KOPT-K1 (cell line): ENCODE data around the gene CIC.
"Not testable (repeated sequence)": the region's sequence is repeated elsewhere in the genome, so short reads cannot be mapped to it uniquely, and the experiment has no call there.

Source experiments
- H3K27ac ChIP-seq: fragments of 200-600 bp; sonication (generic); 2 replicates; pipeline ENCODE4 v1.5.1; 2016; ENCODE audit warnings: antibody characterized with exemption, mild to moderate bottlenecking, low read depth, low read length; ENCODE audit not compliant: poor library complexity, severe bottlenecking
- H3K36me3 ChIP-seq: fragments of 200-600 bp; sonication (generic); 2 replicates; pipeline ENCODE4 v1.5.1; 2017; ENCODE audit warnings: antibody characterized with exemption, mild to moderate bottlenecking, low read length, moderate library complexity; ENCODE audit not compliant: insufficient read depth
- H3K9me3 ChIP-seq: fragments of 200-600 bp; sonication (generic); 2 replicates; pipeline ENCODE4 v1.5.1; 2017; ENCODE audit warnings: antibody characterized with exemption, low read length, mild to moderate bottlenecking; ENCODE audit not compliant: insufficient read depth, poor library complexity, severe bottlenecking

CIC gene

DNA sequence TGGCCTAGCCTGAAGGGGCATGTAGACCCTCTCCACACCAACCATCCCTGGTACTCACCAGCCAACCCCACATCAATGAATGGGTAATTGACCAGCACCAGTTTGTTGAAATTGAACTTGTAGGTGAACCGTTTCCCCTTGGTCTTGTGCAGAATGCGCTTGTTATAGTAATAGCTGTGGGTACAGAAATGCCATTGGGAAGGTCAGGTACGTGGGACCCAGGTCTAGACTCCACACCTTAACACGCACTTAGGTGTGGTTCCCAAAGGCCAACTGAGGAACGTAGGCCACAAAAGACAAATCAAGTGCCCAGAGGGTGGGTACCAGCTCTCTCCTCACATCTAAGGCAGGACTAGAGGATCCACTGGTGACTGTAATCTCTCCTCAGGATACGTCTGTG lies 19.3 kb upstream of the CIC start:
- no peaks in the 10 kb centered on the region for H3K9me3 ChIP-seq
- peaks cover 33% of the 10 kb centered on the region; the same call in 1 of the 2 replicates for H3K36me3 ChIP-seq
- no peak overlapping the region for H3K27ac ChIP-seq

DNA sequence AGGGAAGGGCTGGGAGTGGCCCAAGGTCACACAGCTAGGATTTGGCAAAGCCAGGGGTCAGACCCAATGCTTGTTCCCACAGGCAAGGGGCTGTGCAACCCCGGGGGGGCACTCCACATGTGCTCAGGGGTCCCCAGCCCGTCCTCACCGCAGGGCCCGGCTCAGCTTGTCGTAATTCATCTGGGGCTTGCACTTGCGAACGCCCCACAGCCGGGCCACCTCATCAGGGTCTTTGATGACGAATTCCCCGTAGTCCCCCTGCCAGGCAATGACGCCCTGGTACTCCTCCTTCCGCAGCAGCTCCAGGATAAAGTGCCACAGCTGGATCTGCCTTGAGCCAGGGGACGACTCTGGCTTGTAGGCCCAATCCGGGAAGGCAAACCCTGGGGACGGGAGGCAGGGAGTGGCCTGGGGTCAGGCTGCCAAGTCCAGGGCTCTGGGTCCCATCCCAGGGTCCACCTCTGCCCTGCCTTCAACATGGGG lies 18.8 kb upstream of the CIC start:
- Histone ChIP-seq H3K27ac (no peak overlapping the region), H3K9me3 (no peaks in the 10 kb centered on the region), H3K36me3 (peaks cover 33% of the 10 kb centered on the region; the same call in 1 of the 2 replicates)

DNA sequence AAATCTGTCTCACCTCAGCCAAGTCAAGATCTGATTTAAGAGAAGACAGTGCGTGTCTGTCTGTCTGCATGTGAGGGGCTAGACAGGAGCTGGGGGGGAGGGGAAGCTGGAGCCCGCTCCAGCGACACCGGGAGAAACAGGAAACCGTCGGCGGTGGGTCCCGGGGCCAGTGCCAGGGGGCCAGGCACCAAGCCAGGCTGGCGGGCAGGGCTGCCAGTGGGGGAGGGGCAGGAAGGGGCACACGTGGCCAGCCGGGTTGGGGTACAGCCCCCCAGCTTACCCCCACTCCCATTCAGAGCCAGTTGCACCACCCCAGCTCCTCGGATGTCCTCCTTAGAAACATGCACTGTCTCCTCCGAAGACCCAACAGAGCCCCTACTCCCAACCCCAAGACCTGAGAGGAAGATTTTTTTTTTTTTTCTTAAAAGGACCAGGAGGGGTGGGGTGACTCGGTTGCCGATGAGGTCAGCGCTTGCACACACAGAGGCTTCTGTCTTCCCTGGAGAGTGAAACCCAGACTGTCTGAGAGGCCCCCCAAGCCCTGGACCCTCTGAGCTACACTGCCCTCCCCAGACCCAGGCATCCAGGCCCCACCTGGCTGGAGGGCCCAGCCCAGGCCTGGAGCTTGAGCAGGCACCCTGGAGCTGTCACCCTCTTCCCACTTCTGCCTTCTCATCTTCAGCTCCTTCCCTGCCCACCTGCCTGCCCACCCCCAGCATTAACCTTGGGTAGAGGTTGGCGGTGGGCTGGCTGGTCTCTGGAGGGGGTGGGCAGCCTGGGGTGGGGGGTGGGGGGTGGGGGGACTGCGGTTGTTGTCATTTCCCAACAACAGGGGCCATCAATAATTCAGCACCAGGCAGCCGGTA lies 18.2 kb upstream of the CIC start:
- H3K36me3 ChIP-seq = peaks cover 33% of the 10 kb centered on the region; the same call in 1 of the 2 replicates
- no peaks in the 10 kb centered on the region for H3K9me3 ChIP-seq
- no peak overlapping the region for H3K27ac ChIP-seq

DNA sequence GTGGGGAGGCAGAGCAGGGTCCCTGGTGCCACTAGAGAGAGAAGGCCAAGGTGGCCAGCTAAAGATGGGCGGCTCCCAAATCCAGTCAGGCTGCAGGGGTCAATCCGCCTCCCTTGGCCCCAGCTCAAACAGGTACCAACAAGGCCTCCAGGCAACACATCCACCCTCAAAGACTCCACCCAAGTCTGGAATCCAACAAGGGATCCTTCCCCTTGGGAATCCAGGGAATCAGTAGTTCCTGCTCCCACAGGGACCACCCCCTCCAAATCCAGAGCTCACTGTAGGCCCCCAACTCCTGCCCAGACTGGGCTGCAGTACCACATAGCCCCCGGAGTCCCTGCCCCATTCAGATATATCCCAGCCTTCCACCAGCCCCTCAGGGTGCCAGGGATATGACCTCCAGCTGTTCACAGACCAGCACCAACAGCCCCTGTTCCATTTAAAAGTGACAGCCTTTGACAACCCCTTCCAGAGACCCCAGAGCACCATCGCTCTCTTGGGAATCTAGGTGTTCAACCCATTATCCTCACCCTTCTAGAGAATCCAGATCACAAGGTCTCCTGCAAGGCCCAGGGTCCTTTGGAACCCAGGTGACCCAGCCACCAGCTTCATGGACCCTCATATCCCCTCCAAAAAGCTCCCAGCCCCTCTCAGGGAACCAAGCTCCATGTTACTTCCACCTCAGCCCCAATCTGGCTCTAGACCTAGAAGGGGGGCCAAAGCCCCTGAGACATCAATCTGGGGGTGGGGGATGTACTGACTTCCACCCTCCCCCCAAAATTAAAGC lies 17.3 kb upstream of the CIC start:
- Histone ChIP-seq H3K27ac (no peak overlapping the region), H3K36me3 (peaks cover 32% of the 10 kb centered on the region; the same call in 1 of the 2 replicates), H3K9me3 (no peaks in the 10 kb centered on the region)

DNA sequence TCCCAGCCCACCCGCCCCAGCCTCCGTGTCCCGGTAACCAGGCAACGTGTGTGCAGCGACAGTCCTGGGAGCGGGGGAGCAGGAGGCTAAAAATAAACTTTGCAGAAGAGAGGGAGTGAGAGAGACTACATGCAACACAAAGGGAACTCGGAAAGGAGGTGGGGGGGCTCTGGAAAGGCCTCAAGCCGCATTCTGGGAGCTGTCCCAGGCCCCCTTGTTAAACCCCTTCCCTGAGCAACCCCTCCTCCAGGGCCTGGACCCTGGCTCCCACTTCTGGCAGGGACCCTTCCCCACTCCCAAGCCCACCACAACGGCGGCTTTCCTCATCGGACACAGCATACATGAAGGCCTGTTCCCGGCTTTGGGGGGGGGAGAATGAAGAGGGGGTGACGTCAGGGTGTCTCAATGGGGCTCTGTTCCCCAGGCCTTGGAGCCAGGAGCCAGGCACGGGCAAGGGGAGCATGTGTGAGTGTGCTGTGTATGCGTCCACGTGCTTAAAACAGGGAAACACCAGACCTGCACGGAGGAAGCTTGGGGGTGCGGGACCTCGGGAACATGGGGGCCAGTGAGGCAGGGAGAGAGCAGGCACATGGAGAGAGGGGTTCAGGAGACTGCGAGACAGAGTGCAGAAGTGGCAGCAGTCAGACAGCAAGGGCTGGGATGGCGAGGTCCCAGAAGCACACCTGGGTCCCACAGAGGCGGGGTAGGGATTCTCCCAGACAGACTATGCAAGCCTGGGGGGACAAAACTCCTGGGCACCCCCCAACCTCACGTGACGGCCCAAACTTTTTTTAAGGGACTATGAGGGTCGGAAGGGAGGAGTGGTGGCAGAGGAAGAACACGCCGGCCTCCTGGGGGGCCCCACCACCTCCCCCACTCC lies 16.4 kb upstream of the CIC start:
- Histone ChIP-seq H3K36me3 (peaks cover 26% of the 10 kb centered on the region; the same call in 1 of the 2 replicates), H3K27ac (peak overlapping the region; percentile 95), H3K9me3 (no peaks in the 10 kb centered on the region)

DNA sequence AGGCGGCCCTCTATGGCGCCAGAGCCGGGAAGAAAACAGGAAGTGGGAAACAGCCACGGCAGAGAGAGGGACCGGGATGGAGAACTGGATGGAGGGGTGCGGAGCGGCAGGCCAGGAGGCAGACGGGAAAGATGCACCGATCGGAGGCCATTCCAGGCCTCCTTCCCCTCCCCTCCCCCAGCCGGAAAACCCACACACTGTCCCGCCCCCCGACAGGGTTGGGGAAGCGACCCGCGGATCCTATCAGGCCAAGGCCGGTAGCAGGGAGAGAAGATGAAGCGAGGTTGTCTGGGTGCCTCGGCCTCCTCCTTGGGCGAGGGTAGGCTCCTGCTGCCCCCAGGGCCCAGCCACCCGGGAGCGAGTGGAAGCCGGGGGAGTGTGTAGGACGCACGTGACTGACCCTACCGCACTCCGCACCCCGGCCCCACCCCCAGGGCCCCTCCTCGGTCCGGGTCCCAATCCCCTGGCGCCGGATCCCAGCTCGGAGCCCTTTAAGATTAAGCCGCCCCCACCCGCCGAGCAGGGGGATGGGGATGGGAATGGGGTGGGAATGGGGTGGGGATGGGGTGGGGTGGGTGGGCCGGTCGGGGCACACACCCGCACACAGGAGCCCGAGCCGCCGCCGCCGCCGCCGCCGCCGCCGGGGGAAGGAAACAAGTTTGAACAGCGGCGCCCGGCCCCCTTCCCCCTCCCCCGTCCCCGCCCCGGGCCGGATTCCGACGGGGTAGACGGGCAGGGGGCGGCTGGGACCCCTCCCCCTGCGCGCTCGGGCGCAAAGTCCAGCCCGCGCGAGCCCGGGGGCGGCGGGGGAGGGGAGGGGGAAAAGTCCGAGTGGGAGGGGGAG lies 15.6 kb upstream of the CIC start:
- Histone ChIP-seq H3K36me3 (peaks cover 24% of the 10 kb centered on the region; the same call in 1 of the 2 replicates), H3K27ac (peak overlapping the region; percentile 95), H3K9me3 (no peaks in the 10 kb centered on the region)

DNA sequence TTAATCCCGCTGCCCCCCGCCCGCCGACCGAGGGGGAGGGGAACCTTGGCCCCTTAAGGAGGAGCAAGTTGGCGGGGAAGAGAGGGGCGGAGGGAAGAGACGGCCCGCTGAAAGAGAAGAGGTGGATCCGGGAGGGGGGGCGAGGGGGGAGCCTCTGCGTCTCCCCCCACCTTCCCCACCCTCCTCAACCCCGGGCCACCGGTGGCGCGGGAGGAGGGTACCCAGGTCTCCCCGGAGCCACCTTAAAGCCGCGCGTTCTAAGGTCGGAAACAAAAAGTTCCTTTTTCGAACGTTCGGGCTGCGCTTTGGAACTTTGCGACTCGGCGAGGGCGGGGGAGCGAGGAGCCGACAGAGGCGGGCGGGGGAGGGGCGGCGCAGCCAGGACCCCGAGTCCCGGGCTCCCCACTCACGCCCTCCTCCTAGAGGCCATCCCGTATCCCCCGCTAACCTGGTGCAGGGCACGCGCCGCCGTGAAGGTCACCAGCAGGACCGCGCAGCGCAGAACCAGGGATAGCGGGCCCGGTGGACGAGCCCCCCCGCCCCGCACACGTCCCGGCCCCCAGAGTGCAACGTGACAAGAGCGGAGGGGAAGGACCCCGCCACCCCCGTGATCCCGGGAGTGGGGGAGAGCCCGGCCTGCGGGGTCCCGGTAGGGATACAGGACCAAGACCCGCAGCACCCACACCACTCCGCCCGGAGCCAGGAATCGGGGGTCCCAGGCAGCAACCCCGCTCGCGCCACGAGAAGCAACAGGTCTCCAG lies 14.8 kb upstream of the CIC start:
- Histone ChIP-seq H3K27ac (peak overlapping the region; percentile 95), H3K9me3 (no peaks in the 10 kb centered on the region), H3K36me3 (peaks cover 17% of the 10 kb centered on the region; the same call in 1 of the 2 replicates)

DNA sequence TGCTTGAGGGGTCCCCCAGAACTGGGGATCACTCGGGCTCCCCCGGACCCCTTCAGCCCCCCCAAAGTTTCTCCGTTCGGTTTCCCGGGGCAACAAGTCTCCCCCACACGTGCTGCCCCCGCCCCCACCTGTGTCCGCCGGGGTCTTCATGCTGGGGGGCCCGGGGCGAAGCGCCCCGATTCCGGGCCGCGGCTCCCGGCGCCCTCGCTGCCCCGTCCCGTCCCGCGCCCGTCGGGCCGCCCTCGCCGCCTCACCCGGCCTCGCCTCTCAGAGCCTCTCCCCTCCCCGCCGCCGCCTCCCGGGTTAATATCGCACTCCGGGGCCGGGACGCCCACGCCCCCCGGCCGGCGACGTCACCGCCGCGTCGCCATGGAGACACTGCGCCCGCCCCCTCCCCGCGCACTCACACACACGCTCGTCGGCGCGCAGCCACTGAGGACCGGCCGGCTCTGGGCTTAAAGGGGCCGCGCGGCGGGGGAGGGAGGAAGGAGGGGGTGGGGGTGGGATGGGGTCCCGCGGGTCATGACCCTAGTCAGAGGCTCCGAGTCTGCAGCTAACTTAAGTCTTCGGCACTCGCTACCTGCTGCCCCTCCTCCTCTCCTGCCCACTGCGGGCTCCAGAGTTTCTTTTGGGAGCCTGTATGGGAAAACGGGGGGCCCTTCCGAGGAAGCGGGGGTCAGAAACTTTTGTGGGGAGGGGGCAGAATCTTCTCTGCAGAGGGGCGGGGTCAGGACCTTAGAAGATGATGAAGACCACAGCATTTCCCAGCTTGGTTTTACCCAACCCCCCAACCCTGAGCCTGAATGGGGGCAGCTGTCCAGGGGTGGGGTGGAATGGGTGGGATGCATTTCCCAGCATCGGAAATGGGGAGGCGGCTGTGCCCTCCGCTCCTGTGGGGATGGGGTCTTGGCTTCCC lies 13.9 kb upstream of the CIC start, which contains the start of gene ERF:
ERF (minus strand) TSS at position 279 of the 916 bp plus-strand sequence; CDS start at position 150, 129 bp downstream.
- Histone ChIP-seq H3K9me3 (no peaks in the 10 kb centered on the region), H3K36me3 (peaks cover 8% of the 10 kb centered on the region; the same call in 1 of the 2 replicates), H3K27ac (peak within 1 kb of the TSS; percentile 95)

DNA sequence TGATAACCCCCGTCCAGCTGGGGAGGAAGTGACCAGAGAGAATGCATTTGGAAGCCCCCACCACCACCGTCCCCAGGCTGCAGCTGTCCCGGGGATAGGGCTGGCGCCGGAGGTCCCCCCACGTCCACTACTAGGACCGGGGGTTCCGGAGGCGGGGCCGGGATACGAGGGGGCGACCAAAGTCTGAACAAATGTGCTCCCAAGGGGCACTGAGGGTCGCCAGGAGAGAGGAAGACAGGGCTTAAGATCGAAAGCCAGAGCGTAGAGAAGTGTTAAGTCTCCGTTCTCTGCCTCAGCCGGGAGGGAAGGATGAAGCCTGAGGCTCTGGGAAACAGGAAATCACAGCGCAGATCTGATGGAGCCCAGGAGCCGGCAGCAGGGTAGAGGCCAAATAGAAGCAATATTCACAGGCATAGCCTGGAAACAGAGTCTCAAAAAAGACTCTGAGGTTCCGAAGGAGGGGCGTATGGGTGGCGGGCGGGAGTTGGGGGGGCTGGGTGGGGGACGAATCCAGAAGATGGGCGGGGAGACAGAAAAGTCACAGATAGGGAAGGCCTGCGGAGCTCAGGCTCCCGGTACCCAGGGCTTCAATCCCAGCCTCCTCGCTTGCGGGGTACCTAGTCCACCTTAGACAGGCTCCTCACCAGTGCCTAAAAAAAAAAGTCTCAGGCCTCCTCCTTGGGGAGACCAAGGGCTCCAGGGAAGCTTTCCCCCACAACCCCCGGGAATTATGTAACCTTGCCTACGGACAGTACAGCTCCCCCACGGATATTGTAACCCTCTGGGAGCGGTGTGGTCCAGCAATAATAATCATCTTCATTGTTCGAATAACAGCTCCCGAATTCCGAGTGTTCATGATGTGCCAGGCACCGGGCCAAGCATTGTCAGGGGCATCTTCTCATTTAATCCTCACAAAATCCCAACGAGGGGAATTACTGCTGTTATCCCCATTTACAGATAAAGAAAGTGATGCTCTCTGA lies 13.0 kb upstream of the CIC start:
- Histone ChIP-seq H3K27ac (no peak overlapping the region), H3K9me3 (no peaks in the 10 kb centered on the region), H3K36me3 (no peaks in the 10 kb centered on the region)

DNA sequence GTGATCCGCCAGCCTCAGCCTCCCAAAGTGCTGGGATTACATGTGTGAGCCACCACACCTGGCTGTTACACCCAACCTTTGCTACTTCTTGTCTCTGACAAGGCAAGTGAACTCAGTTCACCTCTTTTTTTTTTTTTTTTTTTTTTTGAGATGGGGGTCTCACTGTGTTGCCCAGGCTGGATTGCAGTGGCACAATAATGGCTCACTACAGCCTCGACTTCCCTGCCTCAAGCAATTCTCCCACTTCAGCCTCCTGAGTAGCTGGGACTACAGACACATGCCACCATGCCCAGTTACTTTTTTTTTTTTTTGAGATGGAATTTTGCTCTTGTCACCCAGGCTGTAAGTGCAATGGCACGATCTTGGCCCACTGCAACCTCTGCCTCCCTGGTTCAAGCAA lies 11.2 kb upstream of the CIC start:
- not testable (repeated sequence) for H3K36me3 ChIP-seq, H3K27ac ChIP-seq, H3K9me3 ChIP-seq

DNA sequence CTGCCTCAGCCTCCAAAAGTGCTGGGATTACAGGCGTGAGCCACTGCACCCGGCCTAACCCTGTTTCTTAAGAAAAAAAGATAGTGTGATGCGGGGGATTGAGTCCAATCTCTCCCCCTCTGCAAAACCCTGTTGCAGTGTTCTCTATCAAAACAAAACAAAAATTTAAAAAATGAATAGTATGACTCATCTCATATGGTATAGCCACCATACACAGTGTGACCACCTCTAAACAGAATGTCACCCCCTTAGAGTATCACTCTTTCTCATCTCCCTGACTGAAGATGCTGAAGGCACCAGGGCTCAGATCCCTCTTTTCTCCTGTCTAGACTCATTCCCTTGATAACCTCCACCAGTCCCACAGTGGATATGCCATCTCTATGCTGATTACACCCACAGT lies 7.3 kb upstream of the CIC start:
- Histone ChIP-seq H3K9me3 (no peaks in the 10 kb centered on the region), H3K36me3 (no peaks in the 10 kb centered on the region), H3K27ac (no peak overlapping the region)

DNA sequence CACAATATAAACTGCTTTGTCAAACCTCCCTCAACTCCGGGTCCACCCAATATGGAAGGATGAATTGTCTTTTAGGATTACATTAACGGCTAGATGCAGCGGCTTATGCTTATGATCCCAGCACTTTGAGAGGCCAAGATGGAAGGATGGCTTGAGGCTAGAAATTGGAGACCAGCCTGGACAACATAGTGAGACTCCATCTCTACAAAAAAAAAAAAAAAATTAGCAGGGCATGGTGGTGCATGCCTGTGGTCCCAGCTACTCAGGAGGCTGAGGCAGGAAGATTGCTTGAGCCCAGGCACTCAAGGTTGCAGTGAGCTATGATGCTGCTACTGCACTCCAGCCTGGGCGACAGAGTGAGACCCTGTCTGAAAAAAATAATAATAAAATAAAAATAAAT lies 2.9 kb upstream of the CIC start:
- not testable (repeated sequence) for H3K9me3 ChIP-seq, H3K27ac ChIP-seq, H3K36me3 ChIP-seq
